ENCODE measurements around the gene SNRPB2. TPM values are rescaled to one million over a fixed set of nuclear protein-coding genes. Genes with fewer than 3 reads are reported as not detected.

SNRPB2 gene
- polyA plus RNA-seq, 3 donors: 25.2 to 66.3 (median 62.3) TPM

- no peak overlapping the region for H3K27ac Mint-ChIP-seq
- DNase-seq: no peak
- H3K4me3 Mint-ChIP-seq: no peak overlapping the region
- no peaks in the 10 kb centered on the region for H3K4me1 Mint-ChIP-seq
- intact Hi-C loops (cut with micrococcal nuclease): no loop called here
- H4K20me1 ChIP-seq (ENCODE audit: insufficient read depth, low read length): no peaks in the 10 kb centered on the region
- H3K4me2 ChIP-seq (replicated peaks; ENCODE audit: extremely low read depth, low read length, poor library complexity, severe bottlenecking): no peak overlapping the region
- no peaks in the 10 kb centered on the region for H3K36me3 ChIP-seq (replicated peaks in 1 of 2; ENCODE audit: control insufficient read depth in 1 of 2, insufficient read depth in 2 of 2, low read length in 2 of 2)
- no peak overlapping the region for H2AFZ ChIP-seq (ENCODE audit: insufficient read depth, low read depth, low read length, poor library complexity, severe bottlenecking)
- no peaks in the 10 kb centered on the region for H3K4me1 ChIP-seq (ENCODE audit: control insufficient read depth in 1 of 2, insufficient read depth in 2 of 2, low read length in 2 of 2)
- H3K36me3 Mint-ChIP-seq: no peaks in the 10 kb centered on the region
- no peak overlapping the region for H3K4me3 ChIP-seq (replicated peaks in 1 of 3; ENCODE audit: low read depth in 2 of 3, low read length in 3 of 3)
- no peak overlapping the region for H3K9ac ChIP-seq (ENCODE audit: insufficient read depth, low read length, poor library complexity, severe bottlenecking)
- H3K9me3 ChIP-seq (replicated peaks in 1 of 2; ENCODE audit: control insufficient read depth in 1 of 2, insufficient read depth in 1 of 2, low read length in 2 of 2): no peaks in the 10 kb centered on the region
- H3K9me3 Mint-ChIP-seq: peaks cover 0 to 9% (median 6%) of the 10 kb centered on the region in 7 donors
- H3K27me3 Mint-ChIP-seq (ENCODE audit: low read depth in 3 of 3): peaks cover 0 to 8% (median 1%) of the 10 kb centered on the region in 3 donors
- H3K79me2 ChIP-seq (ENCODE audit: insufficient read depth, low read length): no peaks in the 10 kb centered on the region
- TF ChIP-seq, protein P1, sequence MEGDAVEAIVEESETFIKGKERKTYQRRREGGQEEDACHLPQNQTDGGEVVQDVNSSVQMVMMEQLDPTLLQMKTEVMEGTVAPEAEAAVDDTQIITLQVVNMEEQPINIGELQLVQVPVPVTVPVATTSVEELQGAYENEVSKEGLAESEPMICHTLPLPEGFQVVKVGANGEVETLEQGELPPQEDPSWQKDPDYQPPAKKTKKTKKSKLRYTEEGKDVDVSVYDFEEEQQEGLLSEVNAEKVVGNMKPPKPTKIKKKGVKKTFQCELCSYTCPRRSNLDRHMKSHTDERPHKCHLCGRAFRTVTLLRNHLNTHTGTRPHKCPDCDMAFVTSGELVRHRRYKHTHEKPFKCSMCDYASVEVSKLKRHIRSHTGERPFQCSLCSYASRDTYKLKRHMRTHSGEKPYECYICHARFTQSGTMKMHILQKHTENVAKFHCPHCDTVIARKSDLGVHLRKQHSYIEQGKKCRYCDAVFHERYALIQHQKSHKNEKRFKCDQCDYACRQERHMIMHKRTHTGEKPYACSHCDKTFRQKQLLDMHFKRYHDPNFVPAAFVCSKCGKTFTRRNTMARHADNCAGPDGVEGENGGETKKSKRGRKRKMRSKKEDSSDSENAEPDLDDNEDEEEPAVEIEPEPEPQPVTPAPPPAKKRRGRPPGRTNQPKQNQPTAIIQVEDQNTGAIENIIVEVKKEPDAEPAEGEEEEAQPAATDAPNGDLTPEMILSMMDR (IDR thresholded peaks at IDR 0.05): no peak
- 83% methylated on average over 1 of the region's 1 CpG for WGBS (ENCODE audit: insufficient coverage)
- no peak overlapping the region for H3K27ac ChIP-seq (ENCODE audit: low read depth in 1 of 2, low read length in 2 of 2)
- H3K27me3 ChIP-seq (ENCODE audit: control insufficient read depth in 2 of 2, insufficient read depth in 2 of 2, low read length in 2 of 2): peaks cover 0 to 2% of the 10 kb centered on the region in 2 donors
Measured at GRCh38 chr20:16785226-16785625, 55.4 kb downstream of the SNRPB2 start.

Small RNAs within 50 kb of the gene (small RNA-seq; reads per million reads assigned to genes)
- gene AL135938.1 (ENCODE audit: insufficient read length, low read depth): not detected

Other genes starting within 250 kb of the SNRPB2 start
- gene KIF16B, start 156.6 kb upstream of the SNRPB2 start, polyA plus RNA-seq: 1 to 10 TPM in 2 of 3 donors, under 1 TPM in 1; 0.89 to 2.9 (median 2.8) TPM
- not detected for gene OTOR, start 18.3 kb downstream of the SNRPB2 start, polyA plus RNA-seq